K562 (cell line): ENCODE results near the gene MAL. TPM values are rescaled to one million over a fixed set of nuclear protein-coding genes. Genes with fewer than 3 reads are reported as not detected.

Experiments
- ATAC-seq: fragments of 200-7000 bp; cut with Tn5 transposase; 3 replicates; pipeline ENCODE4 v1.9.1; 2020; ENCODE audit warnings: moderate library complexity
- BruUV-seq: library from RNA; stranded (reverse); fragments of 400-500 nt; replicated peaks from 2 replicates; lab custom pipeline; 2021; lab: Mats Ljungman, UMichigan
- CTCF ChIA-PET: fragments of 300-600 bp; formaldehyde crosslinking; extraction: SDS; loops from one replicate; lab custom pipeline; 2021; ENCODE audit warnings: low intra/inter-chr PET ratio; lab: Yijun Ruan, JAX
- POLR2A ChIA-PET: fragments of 300-600, 350-650 bp; sonication (Branson Sonifier 250); formaldehyde crosslinking; extraction: SDS; loops from one replicate; lab custom pipeline; 2021; ENCODE audit warnings: antibody characterized with exemption, inconsistent platforms; lab: Yijun Ruan, JAX
- DNase-seq, 4 experiments: peaks; one replicate each; pipeline versions ENCODE4 v3.0.0 to v3.0.0-alpha.2; 2011 to 2018; ENCODE audit warnings: low spot score in 3 of 4, mixed read lengths in 3 of 4; ENCODE audit errors: extremely low read depth in 1 of 4
- FAIRE-seq: peaks from 2 replicates; lab custom pipeline; 2011; peaks lifted over from hg19 to GRCh38; lab: Jason Lieb, UNC
- H2AFZ ChIP-seq: 2 replicates; pipeline ENCODE4 v1.6.0; 2011; ENCODE audit warnings: low read depth, low read length, control low read depth, inconsistent platforms
- H3K27ac ChIP-seq: fragments of 200-600 bp; 3 replicates; pipeline ENCODE4 v1.8.0; 2011; ENCODE audit warnings: low read depth, mild to moderate bottlenecking, control low read depth, inconsistent platforms, low read length, moderate library complexity, mixed read lengths; ENCODE audit errors: extremely low read depth
- H3K27me3 ChIP-seq, 2 experiments: fragments of 300-600 bp in 1 of 2; 2 replicates in 1 of 2; 3 replicates in 1 of 2; pipeline versions ENCODE4 v1.6.0 to v1.8.0; 2011; ENCODE audit warnings: inconsistent platforms in 2 of 2, low read length in 2 of 2, mild to moderate bottlenecking in 1 of 2, mixed read lengths in 1 of 2, moderate library complexity in 1 of 2; ENCODE audit not compliant: control insufficient read depth in 2 of 2, insufficient read depth in 2 of 2
- H3K36me3 ChIP-seq: fragments of 300-600 bp; 3 replicates; pipeline ENCODE4 v1.8.0; 2011; ENCODE audit warnings: mild to moderate bottlenecking, low read length, inconsistent platforms; ENCODE audit not compliant: control insufficient read depth, insufficient read depth
- H3K4me1 ChIP-seq, 2 experiments: fragments of 200-600 bp in 1 of 2; replicated peaks in 1 of 2; 2 replicates in 1 of 2; 3 replicates in 1 of 2; pipeline versions ENCODE4 v1.5.1 to v1.8.0; 2011; ENCODE audit warnings: inconsistent platforms in 2 of 2, low read length in 2 of 2, mild to moderate bottlenecking in 1 of 2, mixed read lengths in 1 of 2, moderate library complexity in 1 of 2; ENCODE audit not compliant: control insufficient read depth in 2 of 2, insufficient read depth in 2 of 2
- H3K4me2 ChIP-seq: 2 replicates; pipeline ENCODE4 v1.6.1; 2011; ENCODE audit warnings: low read length, control low read depth, inconsistent platforms, mixed read lengths; ENCODE audit not compliant: insufficient read depth
- H3K4me3 ChIP-seq: fragments of 200-600 bp; sonication (generic), shearing (Covaris generic); 2 replicates; pipeline ENCODE4 v1.5.1; 2016; ENCODE audit warnings: control low read depth, inconsistent platforms
- H3K79me2 ChIP-seq: fragments of 200-600 bp; 3 replicates; pipeline ENCODE4 v1.8.0; 2011; ENCODE audit warnings: low read length, inconsistent platforms; ENCODE audit not compliant: control insufficient read depth, insufficient read depth
- H3K9ac ChIP-seq, 2 experiments: 2 replicates each; pipeline versions ENCODE4 v1.6.0 to v1.6.1; 2011; ENCODE audit warnings: low read depth in 2 of 2, low read length in 2 of 2, control low read depth in 1 of 2, inconsistent platforms in 1 of 2, mild to moderate bottlenecking in 1 of 2, mixed read lengths in 1 of 2; ENCODE audit not compliant: insufficient read depth in 1 of 2
- H3K9me1 ChIP-seq: one replicate; pipeline ENCODE4 v1.6.0; 2011; ENCODE audit warnings: inconsistent platforms, mild to moderate bottlenecking, low read length, moderate library complexity; ENCODE audit not compliant: control insufficient read depth, insufficient read depth
- H3K9me3 ChIP-seq: replicated peaks from 2 replicates; pipeline ENCODE4 v1.5.1; 2011; ENCODE audit warnings: low read depth, low read length, inconsistent platforms; ENCODE audit not compliant: control insufficient read depth, insufficient read depth
- H4K20me1 ChIP-seq: replicated peaks from 2 replicates; pipeline ENCODE4 v1.6.1; 2011; ENCODE audit warnings: low read length, inconsistent platforms, mixed read lengths; ENCODE audit not compliant: control insufficient read depth, insufficient read depth
- BCOR ChIP-seq: fragments of 450-650 bp; IDR thresholded peaks from 2 replicates; pipeline ENCODE4 v1.6.1; 2016
- KAT2B ChIP-seq: IDR thresholded peaks from one replicate; pipeline ENCODE4 v1.6.1; 2012; ENCODE audit warnings: low read depth, mild to moderate bottlenecking, control low read depth, inconsistent platforms, low read length, moderate library complexity
- MAFF ChIP-seq: IDR thresholded peaks from 2 replicates; pipeline ENCODE4 v1.6.1; 2012; ENCODE audit warnings: low read length, improper control_type of control experiment
- NFATC3 ChIP-seq: fragments of 450-650 bp; IDR thresholded peaks from 2 replicates; pipeline ENCODE4 v1.6.1; 2017; ENCODE audit warnings: mild to moderate bottlenecking
- NR2C2 ChIP-seq, 2 experiments: fragments of 200-800 bp in 1 of 2; sonication (Bioruptor generic) in 1 of 2; sonication (generic) in 1 of 2; formaldehyde crosslinking in 1 of 2; IDR thresholded peaks; 2 replicates each; pipeline versions ENCODE4 v1.6.1 to v1.8.0; 2016 to 2022; ENCODE audit warnings: mild to moderate bottlenecking in 1 of 2, missing compliant biosample characterization in 1 of 2, missing genetic modification characterization in 1 of 2, missing genetic modification reagents in 1 of 2
- TFAM ChIP-seq: fragments of 250-450 bp; sonication (Bioruptor Pico); conservative IDR thresholded peaks from 2 replicates; pipeline ENCODE4 v1.5.0; 2021; ENCODE audit warnings: mild to moderate bottlenecking, moderate library complexity
- ZNF316 ChIP-seq: fragments of 450-650 bp; IDR thresholded peaks from 2 replicates; pipeline ENCODE4 v1.6.1; 2016
- ZNF444 ChIP-seq: fragments of 250-450 bp; sonication (Bioruptor Pico); IDR thresholded peaks from 2 replicates; pipeline ENCODE4 v1.4.0; 2020; ENCODE audit warnings: mild to moderate bottlenecking, moderate library complexity
- ZNF561 ChIP-seq: fragments of 450-650 bp; formaldehyde crosslinking; conservative IDR thresholded peaks from 2 replicates; pipeline ENCODE4 v1.4.0; 2020; ENCODE audit warnings: mild to moderate bottlenecking, moderate library complexity
- WGBS: fragments of 100-300 bp; shearing (Covaris generic); methylation state at CpG from one replicate; pipeline ENCODE4 v1.1.6; 2016; ENCODE audit warnings: low coverage, mixed read lengths; ENCODE audit not compliant: insufficient coverage; ENCODE audit errors: missing lambda C conversion rate; 5-methylcytosine and 5-hydroxymethylcytosine counted together
- in situ Hi-C: fragments of 300-500 bp; cut with MboI; formaldehyde crosslinking; loops from 4 replicates; pipeline ENCODE4 v1.15.0; 2018; ENCODE audit warnings: inconsistent platforms, mixed read lengths
- intact Hi-C: fragments of 100-400 bp; cut with micrococcal nuclease; formaldehyde crosslinking; loops from 2 replicates; pipeline ENCODE4 v1.14.2; 2022
- polyA plus RNA-seq, 8 experiments: library from polyadenylated mRNA; depleted of rRNA in 4 of 8; stranded (reverse) in 5 of 8; unstranded in 3 of 8; fragments of >200 nt; fragmentation: Nextera tagmentation in 2 of 8; fragmentation: Illumina TruSeq in 1 of 8; extraction: Ambion mirVana in 2 of 8; extraction: Trizol in 1 of 8; gene quantifications; 2 replicates each; pipeline versions ENCODE4 v1.2.1 to v1.2.3, GENCODE V29; 2011 to 2014; ENCODE audit warnings: inconsistent platforms in 1 of 8, missing spikeins in 1 of 8
- total RNA-seq, 7 experiments: library from RNA; depleted of rRNA in 6 of 7; stranded (reverse); fragments of >200 nt in 6 of 7; fragmentation: Illumina TruSeq in 2 of 7; extraction: Trizol in 2 of 7; gene quantifications; 2 replicates each; pipeline versions ENCODE4 v1.2.1 to v1.2.3, GENCODE V29; 2011 to 2021; ENCODE audit warnings: low replicate concordance in 1 of 7
- TF ChIP-seq, protein P1 (sequence below), 2 experiments: fragments of 450-650 bp; IDR thresholded peaks; 2 replicates each; pipeline ENCODE4 v1.6.1; 2018; ENCODE audit warnings: mild to moderate bottlenecking in 2 of 2, low read depth in 1 of 2; ENCODE audit not compliant: partially characterized antibody in 2 of 2
- TF ChIP-seq, protein P2 (sequence below): sonication (generic); formaldehyde crosslinking; IDR thresholded peaks from 2 replicates; pipeline ENCODE4 v1.8.0; 2022; ENCODE audit warnings: missing genetic modification reagents, mild to moderate bottlenecking, moderate library complexity, borderline replicate concordance

The MAL gene
- total and polyA plus RNA-seq, 9 of the 15 experiments (the other 6 are each of a cell fraction or from before 2014, with no cell fraction given) = not detected

DNA sequence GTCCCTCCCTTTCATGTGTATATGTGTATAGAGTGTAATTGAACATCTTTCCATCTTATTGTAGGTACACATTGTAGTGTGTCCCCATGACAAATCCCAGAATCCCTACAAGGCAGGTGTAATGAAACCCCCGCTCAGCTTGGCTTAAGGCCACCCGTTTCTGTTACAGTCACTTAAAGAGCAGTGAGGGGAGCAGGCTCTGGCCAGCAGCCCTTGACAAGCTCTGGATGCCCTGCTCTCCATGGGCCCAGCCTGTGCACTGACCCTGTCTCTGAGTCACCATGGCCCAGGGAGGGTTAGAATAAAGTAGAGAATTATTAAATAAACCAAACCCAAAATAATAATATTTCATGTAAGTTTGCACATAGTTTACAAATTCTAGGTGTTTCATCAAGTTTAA lies 17.2 kb upstream of the MAL start:
- H3K9ac ChIP-seq = no peak overlapping the region
- TF ChIP-seq BCOR = no peak
- no peak for TF ChIP-seq NFATC3
- no peak for TF ChIP-seq TFAM (CRISPR knock-in tag)
- TF ChIP-seq, all 486 proteins: peak for 0
- Histone ChIP-seq H3K27ac (no peak overlapping the region), H4K20me1 (no peaks in the 10 kb centered on the region; the same call in 1 of the 2 replicates), H3K36me3 (no peaks in the 10 kb centered on the region), H3K4me1 (no peaks in the 10 kb centered on the region), H2AFZ (no peak overlapping the region), H3K9me3 (no peaks in the 10 kb centered on the region), H3K9me1 (no peaks in the 10 kb centered on the region), H3K79me2 (no peaks in the 10 kb centered on the region), H3K4me3 (no peak overlapping the region), H3K4me2 (no peak overlapping the region), H3K27me3 (peaks cover 10 to 47% of the 10 kb centered on the region in 2 experiments; a peak in 4 of 5 replicates)
- FAIRE-seq (no peak), ATAC-seq (no peak), DNase-seq (no peak)
- CTCF ChIA-PET = no interaction called here
- no TSS peak for BruUV-seq
- WGBS = 0% methylated on average over 2 of the region's 2 CpGs
- intact Hi-C loops (no loop called here), in situ Hi-C loops (no loop called here)
- POLR2A ChIA-PET = no interaction called here

- H3K9me1 ChIP-seq = no peaks in the 10 kb centered on the region
- no peaks in the 10 kb centered on the region for H3K4me1 ChIP-seq
- no peak for DNase-seq
- H3K9ac ChIP-seq = no peak overlapping the region
- 0% methylated on average over 2 of the region's 2 CpGs for WGBS
- no peaks in the 10 kb centered on the region; the same call in 1 of the 2 replicates for H4K20me1 ChIP-seq
- H3K4me3 ChIP-seq = no peak overlapping the region
- POLR2A ChIA-PET = no interaction called here
- H2AFZ ChIP-seq = no peak overlapping the region
- in situ Hi-C loops (no loop called here), intact Hi-C loops (no loop called here)
- H3K79me2 ChIP-seq = no peaks in the 10 kb centered on the region
- CTCF ChIA-PET = no interaction called here
- FAIRE-seq = no peak
- H3K4me2 ChIP-seq = no peak overlapping the region
- no peaks in the 10 kb centered on the region for H3K36me3 ChIP-seq
- no peak for ATAC-seq
- no peaks in the 10 kb centered on the region for H3K9me3 ChIP-seq
- H3K27ac ChIP-seq = no peak overlapping the region
- BruUV-seq = no TSS peak
- peaks cover 10 to 53% of the 10 kb centered on the region in 2 experiments; a peak in 4 of 5 replicates for H3K27me3 ChIP-seq
- TF ChIP-seq ZNF444 (CRISPR knock-in tag) (no peak), NR2C2 (CRISPR knock-in tag; IDR thresholded peaks at IDR 0.05) (no peak), NR2C2 (tag; IDR thresholded peaks at IDR 0.05) (no peak), MAFF (no peak), KAT2B (no peak), ZNF316 (no peak), ZNF561 (CRISPR knock-in tag) (no peak)
- TF ChIP-seq, protein P1, sequence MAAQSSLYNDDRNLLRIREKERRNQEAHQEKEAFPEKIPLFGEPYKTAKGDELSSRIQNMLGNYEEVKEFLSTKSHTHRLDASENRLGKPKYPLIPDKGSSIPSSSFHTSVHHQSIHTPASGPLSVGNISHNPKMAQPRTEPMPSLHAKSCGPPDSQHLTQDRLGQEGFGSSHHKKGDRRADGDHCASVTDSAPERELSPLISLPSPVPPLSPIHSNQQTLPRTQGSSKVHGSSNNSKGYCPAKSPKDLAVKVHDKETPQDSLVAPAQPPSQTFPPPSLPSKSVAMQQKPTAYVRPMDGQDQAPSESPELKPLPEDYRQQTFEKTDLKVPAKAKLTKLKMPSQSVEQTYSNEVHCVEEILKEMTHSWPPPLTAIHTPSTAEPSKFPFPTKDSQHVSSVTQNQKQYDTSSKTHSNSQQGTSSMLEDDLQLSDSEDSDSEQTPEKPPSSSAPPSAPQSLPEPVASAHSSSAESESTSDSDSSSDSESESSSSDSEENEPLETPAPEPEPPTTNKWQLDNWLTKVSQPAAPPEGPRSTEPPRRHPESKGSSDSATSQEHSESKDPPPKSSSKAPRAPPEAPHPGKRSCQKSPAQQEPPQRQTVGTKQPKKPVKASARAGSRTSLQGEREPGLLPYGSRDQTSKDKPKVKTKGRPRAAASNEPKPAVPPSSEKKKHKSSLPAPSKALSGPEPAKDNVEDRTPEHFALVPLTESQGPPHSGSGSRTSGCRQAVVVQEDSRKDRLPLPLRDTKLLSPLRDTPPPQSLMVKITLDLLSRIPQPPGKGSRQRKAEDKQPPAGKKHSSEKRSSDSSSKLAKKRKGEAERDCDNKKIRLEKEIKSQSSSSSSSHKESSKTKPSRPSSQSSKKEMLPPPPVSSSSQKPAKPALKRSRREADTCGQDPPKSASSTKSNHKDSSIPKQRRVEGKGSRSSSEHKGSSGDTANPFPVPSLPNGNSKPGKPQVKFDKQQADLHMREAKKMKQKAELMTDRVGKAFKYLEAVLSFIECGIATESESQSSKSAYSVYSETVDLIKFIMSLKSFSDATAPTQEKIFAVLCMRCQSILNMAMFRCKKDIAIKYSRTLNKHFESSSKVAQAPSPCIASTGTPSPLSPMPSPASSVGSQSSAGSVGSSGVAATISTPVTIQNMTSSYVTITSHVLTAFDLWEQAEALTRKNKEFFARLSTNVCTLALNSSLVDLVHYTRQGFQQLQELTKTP (IDR thresholded peaks at IDR 0.05; ENCODE audit: low read depth in 1 of 2, partially characterized antibody in 2 of 2) = no peak
- TF ChIP-seq, protein P2, sequence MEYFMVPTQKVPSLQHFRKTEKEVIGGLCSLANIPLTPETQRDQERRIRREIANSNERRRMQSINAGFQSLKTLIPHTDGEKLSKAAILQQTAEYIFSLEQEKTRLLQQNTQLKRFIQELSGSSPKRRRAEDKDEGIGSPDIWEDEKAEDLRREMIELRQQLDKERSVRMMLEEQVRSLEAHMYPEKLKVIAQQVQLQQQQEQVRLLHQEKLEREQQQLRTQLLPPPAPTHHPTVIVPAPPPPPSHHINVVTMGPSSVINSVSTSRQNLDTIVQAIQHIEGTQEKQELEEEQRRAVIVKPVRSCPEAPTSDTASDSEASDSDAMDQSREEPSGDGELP (CRISPR knock-in tag) = no peak
Observed at GRCh38 chr2:95008996-95009395, 16.5 kb upstream of the MAL start.
